Liver (tissue), 3 donors: ENCODE results near the gene IFTAP.

Source experiments
- EGR1 ChIP-seq, 2 donors: IDR thresholded peaks; 2 replicates each; pipeline ENCODE4 v1.6.1; 2016 to 2018; ENCODE audit warnings: antibody characterized with exemption in 2 of 2, low read depth in 2 of 2
- FOXA1 ChIP-seq: IDR thresholded peaks from 2 replicates; pipeline ENCODE4 v1.6.1; 2016; ENCODE audit warnings: antibody characterized with exemption
- GABPA ChIP-seq, 2 donors: IDR thresholded peaks in 1 of 2; conservative IDR thresholded peaks in 1 of 2; 2 replicates each; pipeline ENCODE4 v1.6.1; 2016; ENCODE audit warnings: antibody characterized with exemption in 2 of 2, mild to moderate bottlenecking in 1 of 2, moderate library complexity in 1 of 2
- JUND ChIP-seq, 2 donors: IDR thresholded peaks; 2 replicates each; pipeline ENCODE4 v1.6.1; 2016; ENCODE audit warnings: antibody characterized with exemption in 2 of 2
- RAD21 ChIP-seq, 2 donors: IDR thresholded peaks; 2 replicates each; pipeline ENCODE4 v1.6.1; 2016; ENCODE audit warnings: antibody characterized with exemption in 2 of 2, mild to moderate bottlenecking in 2 of 2
- REST ChIP-seq: IDR thresholded peaks from 2 replicates; pipeline ENCODE4 v1.6.1; 2016; ENCODE audit warnings: antibody characterized with exemption, mild to moderate bottlenecking
- SP1 ChIP-seq: IDR thresholded peaks from 2 replicates; pipeline ENCODE4 v1.6.1; 2018; ENCODE audit warnings: antibody characterized with exemption, mild to moderate bottlenecking
- TAF1 ChIP-seq: conservative IDR thresholded peaks from 2 replicates; pipeline ENCODE4 v1.6.1; 2016; ENCODE audit warnings: antibody characterized with exemption, mild to moderate bottlenecking
- TF ChIP-seq, protein P1 (sequence below): fragments of 150-350 bp; IDR thresholded peaks from 2 replicates; pipeline ENCODE4 v1.5.1; 2017; ENCODE audit warnings: improper control_type of control experiment, low read depth, low read length; ENCODE audit not compliant: missing input control
- donor health status: healthy.
- donor health status: healthy.

GRCh38 chr11:36591433-36591832 is 2.9 kb upstream of the IFTAP start:
- TF ChIP-seq, protein P1, sequence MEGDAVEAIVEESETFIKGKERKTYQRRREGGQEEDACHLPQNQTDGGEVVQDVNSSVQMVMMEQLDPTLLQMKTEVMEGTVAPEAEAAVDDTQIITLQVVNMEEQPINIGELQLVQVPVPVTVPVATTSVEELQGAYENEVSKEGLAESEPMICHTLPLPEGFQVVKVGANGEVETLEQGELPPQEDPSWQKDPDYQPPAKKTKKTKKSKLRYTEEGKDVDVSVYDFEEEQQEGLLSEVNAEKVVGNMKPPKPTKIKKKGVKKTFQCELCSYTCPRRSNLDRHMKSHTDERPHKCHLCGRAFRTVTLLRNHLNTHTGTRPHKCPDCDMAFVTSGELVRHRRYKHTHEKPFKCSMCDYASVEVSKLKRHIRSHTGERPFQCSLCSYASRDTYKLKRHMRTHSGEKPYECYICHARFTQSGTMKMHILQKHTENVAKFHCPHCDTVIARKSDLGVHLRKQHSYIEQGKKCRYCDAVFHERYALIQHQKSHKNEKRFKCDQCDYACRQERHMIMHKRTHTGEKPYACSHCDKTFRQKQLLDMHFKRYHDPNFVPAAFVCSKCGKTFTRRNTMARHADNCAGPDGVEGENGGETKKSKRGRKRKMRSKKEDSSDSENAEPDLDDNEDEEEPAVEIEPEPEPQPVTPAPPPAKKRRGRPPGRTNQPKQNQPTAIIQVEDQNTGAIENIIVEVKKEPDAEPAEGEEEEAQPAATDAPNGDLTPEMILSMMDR = no peak
- TF ChIP-seq EGR1 (IDR thresholded peaks at IDR 0.05; ENCODE audit: low read depth in 2 of 2) (no peak), TAF1 (no peak), RAD21 (IDR thresholded peaks at IDR 0.05) (no peak), REST (no peak), FOXA1 (no peak), JUND (IDR thresholded peaks at IDR 0.05) (no peak), SP1 (no peak), GABPA (IDR thresholded peaks at IDR 0.05 in 1 of 2, conservative IDR thresholded peaks at IDR 0.05 in 1 of 2) (no peak)
